GM19397 (cell line): ENCODE measurements around the gene BUD31.
"Not testable (repeated sequence)": the region's sequence is repeated elsewhere in the genome, so short reads cannot be mapped to it uniquely, and the experiment has no call there.

Source experiments
- ATAC-seq: cut with Tn5 transposase; IDR thresholded peaks from one replicate; pipeline ENCODE4 v1.9.1; 2021; ENCODE audit warnings: mild to moderate bottlenecking, moderate library complexity; ENCODE audit not compliant: unreplicated experiment

The BUD31 gene

DNA sequence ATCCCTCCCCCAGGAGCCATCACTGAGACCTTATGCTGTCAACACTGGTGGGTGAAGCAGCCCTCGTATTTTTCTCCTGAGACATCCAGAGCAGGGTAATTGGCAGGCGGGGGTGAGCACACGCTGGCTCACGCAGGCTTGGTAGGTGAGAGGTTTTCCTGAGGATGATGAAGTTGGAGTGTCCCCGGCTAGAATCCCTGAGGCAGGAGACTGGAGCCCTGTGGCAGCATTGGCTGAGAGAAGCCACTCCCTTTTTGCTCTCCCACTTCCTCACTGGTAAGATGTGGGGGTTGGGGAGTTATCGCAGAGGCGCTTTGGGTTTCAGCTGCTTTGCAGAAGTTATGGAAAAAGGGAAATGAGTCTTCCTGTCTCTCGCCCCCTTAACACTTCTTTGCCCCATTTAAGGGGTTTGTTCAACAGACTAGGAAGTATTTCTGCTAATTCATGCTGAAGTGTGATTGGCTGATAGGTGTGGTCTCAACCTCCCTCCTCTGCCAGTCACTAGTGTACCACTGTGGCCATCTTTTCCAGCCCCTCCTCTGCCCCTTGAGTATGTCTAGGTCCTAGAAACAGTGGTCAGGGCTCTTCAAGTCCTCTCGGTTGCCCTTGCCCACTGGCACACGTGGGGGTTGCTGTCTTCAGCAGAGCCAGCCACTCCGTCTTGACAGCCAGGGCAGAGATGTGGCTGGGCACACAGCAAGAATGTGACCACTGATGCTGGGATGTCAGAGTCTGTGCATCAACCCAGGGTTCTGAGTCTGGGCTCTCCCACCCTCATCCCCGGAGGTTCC is 28.5 kb upstream of the BUD31 start:
- peak; percentile 33 for ATAC-seq

DNA sequence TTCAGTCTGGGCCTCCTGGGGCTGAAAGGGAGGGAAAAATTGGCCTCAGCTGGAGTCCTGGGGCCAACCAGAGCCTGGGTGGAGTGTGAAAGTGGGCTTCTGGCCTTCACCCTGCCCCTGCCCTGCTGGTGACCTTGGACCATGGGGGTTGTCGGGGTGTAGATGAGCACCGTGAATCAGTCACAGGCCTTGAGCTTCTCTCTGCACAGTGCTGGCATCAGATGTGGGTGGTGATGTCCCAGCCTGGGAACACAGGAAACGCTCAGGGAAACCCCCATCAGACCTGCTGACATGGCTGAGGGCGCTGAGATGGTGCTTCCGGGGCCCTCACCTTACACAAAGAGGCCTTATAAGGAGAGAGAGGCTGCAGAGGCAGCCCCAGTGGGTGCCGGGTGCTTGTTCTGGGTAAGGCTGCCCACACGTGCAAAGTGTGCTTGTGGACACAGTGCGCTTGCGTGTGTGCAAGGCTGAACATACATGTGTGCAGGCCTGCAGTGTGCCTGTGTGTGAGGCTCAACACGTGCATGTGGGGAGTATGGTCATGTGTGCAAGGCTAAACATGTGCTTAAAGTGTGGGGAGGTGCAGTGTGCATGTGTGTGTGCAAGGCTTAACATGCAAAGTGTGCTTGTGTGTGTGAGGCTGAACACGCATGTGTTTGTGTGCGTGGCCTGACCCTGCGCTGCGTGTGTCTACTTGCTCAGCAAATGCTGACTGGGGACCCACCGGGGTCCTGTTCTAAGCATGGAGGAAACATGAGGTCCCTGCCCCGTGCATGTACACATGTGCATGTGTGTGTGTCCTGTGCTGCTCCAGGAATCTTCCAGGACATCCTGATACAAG is 27.7 kb upstream of the BUD31 start:
- peak; percentile 84 for ATAC-seq

DNA sequence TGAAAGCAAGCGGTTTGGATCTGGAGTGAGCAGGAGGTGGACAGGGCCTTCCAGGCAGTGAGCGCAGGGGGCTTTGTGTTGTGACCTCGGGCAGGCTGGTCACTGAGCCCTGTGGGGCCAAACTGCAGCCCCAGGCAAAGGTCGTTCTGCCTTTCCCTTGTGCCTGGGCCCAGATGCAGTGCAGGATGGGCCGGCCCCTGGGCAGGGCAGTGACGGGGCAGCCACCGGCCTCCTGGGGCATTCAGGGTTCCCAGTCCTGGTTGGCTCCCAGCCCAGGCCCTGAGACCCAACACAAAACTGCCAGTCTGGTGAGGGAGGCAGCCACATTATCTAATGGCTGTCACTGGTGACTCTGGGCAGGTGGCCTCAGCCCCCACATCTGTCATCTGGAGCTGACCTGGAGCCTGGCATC is 27.1 kb upstream of the BUD31 start:
- no peak for ATAC-seq

DNA sequence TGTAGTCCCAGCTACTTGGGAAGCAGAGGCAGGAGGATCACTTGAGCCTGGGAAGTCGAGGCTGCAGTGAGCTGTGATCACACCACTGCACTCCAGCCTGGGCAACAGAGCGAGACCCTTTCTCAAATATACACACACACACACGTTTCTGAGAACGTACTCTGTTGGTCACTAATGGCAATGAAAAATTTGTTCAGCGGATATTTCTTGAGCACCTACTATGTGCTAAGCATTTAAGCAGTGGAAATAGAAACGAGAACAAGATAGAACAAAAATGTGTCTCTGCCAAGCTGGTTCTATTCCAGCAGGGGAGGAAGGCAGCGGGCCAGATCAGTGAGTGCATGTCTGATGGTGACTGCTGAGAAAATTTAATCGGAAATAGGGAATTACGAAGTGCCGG is 25.6 kb upstream of the BUD31 start:
- no peak for ATAC-seq

DNA sequence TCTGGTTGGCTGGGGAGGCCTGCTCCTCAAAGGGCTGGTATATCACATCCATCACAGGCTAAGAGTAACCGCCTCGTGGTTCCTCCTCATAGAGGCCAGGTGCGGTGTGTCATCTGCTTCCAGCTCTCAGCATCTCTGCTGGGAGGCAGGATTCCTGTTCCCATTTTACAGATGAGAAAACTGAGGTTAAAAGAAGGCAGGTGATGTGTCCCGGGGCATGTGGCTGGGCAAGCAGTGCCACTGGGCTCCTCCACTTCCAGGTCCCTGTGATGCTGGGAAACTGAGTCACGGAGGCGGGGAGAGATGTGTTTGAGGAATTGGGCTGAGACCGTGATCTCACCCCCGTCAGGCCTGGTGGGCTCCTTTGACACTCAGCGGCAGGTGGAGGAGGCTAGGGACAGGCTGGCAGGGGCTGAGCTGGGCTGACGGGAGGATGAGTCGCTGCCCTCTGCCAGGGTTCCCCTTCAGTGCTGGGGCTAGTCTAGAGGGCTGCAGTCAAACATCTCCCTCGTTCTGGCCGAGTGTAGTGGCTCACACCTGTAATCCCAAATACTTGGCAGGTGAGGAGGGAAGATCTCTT is 24.9 kb upstream of the BUD31 start:
- ATAC-seq = no peak

DNA sequence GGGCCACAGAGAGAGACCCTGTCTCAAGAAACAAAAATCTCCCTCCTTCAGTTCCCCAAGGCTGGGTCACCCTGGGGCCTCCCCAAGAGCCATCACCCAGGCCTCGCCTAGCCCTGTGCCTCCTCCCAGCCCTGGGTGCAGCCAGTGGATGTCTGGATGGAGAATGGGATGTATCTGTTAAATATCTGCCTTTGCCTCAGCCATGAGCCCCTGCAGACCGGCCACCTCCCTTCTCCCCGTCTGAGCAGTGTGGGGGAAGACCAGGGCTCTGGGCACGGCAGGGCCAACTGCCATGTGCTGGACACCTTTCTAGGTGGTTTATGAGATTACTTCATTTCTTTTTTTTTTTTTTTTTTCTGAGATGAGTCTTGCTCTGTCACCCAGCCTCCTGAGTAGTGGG is 24.2 kb upstream of the BUD31 start:
- ATAC-seq = no peak

DNA sequence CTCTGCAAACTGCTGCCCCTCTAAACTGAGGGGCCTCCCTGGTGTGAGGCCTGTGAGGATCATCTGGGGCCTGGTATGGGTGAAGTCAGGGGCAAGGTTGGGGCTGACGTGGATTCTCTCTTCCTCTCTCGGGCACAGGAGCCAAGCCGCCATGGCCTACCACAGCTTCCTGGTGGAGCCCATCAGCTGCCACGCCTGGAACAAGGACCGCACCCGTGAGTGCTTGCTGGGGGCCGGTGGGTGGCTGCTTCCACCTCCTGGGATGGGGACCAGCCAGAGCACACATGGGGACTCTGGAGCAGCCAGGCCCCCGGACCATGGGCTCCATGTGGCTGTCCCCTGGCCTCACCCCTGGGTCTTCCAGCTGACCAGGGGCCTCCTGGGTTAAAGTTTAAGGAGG is 23.2 kb upstream of the BUD31 start:
- ATAC-seq = no peak

DNA sequence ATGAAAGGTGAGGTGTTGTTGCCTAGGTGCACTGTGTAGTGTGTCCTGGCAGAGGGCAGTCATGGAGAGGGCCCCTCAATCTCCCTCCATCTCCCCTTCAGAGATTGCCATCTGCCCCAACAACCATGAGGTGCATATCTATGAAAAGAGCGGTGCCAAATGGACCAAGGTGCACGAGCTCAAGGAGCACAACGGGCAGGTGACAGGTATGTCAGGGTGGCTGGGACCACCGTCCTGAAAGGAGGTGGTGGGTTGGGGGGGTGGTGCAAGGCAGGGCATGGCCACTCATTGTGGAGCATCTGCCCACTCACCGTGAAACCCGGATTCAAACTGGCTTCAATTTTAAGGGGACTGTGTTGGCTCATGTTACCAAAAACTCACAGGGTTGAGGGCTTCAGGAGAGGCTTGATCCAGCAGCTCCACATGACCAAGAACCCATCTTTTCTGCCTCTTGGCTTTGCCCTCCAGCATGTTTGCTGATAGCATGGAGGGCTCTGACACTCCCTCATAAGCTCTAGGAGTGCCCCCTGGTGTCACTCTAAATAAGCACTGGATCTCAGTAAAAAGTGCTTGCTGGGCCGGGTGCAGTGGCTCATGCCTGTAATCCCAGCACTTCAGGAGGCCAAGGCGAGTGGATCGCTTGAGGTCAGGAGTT is 22.1 kb upstream of the BUD31 start:
- ATAC-seq = no peak

DNA sequence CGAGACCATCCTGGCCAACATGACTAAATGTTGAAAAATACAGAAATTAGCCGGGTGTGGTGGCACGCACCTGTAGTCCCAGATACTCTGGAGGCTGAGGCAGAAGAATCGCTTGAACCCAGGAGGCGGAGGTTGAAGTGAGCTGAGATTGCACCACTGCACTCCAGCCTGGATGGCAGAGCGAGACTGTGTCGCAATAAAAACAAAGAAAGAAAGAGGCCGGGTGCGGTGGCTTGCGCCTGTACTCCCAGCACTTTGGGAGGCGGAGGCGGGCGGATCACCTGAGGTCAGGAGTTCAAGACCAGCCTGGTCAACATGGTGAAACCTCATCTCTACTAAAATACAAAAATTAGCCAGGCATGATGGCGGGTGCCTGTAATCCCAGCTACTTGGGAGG is 21.5 kb upstream of the BUD31 start:
- ATAC-seq = not testable (repeated sequence)

DNA sequence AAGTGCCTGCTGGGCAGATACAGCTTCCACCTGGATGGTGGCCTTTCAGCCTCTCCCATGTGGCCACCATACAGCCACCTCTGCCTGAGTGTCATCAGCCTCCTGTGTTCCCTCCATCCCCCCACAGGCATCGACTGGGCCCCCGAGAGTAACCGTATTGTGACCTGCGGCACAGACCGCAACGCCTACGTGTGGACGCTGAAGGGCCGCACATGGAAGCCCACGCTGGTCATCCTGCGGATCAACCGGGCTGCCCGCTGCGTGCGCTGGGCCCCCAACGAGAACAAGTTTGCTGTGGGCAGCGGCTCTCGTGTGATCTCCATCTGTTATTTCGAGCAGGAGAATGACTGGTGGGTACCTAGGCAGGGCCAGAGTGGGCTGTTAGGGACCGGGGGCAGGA is 20.9 kb upstream of the BUD31 start:
- no peak for ATAC-seq

DNA sequence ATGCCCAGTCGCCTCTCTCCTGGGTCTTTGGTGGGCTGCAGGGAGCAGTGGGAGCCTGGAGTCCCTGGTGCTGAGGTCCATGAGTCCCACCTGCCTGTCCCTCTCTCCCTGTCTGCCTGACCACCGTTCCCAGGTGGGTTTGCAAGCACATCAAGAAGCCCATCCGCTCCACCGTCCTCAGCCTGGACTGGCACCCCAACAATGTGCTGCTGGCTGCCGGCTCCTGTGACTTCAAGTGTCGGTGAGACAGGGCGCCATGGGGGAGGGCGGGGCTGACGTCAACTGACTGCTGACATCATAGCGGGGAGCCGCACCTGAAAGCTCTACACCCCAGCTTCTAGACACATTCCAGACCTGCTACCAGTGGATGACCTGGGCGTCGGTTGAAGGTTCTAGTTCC is 19.0 kb upstream of the BUD31 start:
- no peak for ATAC-seq

DNA sequence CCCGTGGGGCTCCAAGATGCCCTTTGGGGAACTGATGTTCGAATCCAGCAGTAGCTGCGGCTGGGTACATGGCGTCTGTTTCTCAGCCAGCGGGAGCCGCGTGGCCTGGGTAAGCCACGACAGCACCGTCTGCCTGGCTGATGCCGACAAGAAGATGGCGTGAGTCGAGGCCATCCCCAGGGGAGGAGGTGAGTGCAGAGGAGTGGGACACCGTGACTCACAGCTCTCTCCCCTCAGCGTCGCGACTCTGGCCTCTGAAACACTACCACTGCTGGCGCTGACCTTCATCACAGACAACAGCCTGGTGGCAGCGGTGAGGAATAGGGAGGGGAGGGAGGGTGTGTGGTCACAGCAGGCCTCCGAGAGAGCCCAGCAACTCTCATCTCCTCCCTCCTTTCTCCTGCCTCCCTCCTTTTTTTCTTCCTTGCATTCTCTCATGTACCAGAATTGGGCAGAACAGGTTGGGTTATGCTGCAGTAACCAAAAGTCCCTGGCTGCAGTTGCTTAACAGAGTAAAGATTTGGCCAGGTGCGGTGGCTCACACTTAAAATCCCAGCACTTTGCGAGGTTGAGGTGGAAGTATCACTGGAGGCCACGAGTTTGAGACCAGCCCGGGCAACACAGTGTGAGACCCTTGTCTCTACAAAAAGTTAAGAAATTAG is 17.7 kb upstream of the BUD31 start:
- no peak for ATAC-seq

DNA sequence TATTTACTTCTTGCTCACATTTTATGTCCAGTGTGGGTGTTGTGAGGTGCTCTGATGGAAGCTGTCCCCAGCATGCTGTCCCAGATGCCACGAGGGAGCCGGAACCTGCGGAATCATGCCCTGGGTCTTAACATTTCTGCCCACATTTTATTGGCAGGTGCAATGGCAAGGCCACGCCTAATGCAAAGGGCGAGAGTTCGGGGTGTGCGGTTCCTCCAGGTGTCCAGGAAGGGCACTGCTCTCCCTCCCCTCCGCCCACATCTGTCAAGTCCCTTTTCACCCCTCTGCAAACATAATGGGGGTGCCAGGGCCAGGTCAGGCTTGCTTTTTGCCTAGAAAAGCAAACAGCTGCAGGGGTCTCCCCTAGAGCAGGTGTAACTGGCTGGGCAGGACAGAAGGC is 16.7 kb upstream of the BUD31 start:
- ATAC-seq = no peak

DNA sequence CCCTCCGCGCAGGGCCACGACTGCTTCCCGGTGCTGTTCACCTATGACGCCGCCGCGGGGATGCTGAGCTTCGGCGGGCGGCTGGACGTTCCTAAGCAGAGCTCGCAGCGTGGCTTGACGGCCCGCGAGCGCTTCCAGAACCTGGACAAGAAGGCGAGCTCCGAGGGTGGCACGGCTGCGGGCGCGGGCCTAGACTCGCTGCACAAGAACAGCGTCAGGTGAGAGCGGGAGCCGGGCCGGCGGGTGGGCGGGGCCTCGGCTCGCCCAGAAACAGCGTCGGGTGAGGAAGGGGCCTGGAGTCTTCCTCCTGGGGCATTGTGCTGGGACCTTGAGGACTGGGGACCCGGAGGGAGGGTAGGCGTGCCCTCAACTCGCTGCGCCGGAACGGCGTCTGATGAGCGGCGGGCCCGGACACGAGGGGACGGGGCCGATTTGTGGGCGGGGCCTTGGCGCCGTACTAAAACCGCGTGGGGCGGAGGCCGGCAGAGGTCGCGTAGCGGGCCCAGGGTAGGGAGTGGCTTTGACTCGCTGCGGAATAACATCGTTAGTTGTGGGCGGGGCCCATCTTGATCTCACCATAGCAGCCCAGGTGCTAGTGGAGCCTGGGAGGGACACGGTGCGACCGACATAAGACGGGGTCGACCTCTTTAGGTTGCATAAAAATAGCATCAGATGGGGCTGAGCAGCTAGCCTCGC is 16.0 kb upstream of the BUD31 start:
- ATAC-seq = no peak

DNA sequence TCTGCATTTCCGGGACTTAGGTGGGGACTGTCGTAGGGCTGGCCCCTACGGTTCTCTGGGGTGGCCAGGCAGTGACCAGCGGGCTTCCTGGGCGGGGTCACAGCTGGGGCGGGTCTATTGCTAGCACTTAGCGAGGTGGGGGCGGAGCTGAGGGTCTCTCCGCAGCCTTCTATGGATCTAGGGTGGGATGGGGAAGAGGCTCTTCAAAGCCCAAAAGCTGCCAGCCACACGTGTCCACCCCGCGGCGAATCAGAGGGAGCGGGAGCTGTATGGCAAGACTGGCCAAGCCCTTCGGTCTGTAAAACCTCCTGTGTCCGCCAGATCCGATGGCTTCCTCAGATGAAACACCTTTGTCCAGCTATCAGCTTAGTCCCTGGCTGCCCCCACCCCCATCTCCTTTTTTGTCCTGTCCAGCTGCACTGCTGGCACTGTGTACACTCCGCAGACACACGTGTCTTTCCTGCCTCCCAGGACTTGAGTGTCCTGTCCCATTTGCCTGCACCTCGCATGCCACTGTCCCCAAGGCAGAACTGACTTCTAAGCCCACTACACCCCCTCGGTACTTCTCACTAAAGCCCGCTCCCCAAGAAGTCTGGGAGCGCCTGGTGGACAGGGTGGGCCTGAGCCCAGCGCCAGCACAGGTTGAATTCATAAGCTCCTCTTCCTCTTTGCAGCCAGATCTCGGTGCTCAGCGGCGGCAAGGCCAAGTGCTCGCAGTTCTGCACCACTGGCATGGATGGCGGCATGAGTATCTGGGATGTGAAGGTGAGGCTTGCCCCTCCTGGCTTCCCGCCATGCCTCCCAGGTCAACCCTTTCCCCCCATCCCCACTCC is 15.2 kb upstream of the BUD31 start:
- ATAC-seq = no peak

DNA sequence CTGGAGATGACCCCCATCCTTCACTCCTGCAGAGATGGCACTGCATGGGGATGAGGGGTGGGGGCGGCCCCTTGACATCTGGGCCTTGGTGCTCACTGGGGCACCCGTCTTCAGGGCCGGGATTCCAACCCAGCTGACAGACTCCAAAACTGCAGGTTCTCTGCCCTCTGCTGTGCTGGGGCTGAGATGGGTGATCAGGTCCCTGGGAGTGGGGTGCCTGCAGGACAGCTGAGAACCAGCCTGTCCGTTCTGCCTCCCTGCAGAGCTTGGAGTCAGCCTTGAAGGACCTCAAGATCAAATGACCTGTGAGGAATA is 14.6 kb upstream of the BUD31 start:
- ATAC-seq = no peak

DNA sequence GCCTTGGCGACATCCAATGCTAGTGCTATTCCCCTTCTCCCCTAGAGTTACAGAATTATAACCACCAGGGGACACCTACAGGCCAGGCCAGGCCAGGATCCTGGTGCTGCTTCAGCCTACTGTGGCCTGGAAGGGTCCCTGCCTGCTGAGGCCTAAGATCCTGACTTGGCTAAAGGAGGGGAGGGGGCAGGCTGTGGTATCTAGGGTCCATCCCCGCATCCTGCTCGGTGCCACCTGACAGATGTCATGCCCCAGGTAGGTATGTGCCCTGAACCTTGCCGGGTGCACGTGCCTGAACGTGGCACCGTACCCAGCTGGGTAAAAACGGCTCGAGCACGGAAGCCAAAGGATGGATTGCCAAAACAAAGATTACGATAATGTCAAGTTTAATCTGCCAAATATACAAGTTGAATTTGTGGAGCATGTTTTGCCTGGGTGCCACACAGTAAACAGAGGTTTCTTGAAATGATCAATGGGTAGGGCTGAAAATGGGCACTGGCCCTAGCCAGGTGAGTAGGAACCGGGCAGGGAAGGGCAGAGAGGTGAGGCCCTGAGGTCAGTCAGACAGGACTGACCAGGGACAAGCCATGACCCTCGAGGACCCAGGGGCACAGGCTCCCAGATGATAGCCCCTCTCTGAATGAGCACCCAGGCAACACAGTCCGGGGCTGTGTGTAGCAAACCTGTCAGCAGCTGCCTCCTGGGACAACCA is 13.0 kb upstream of the BUD31 start:
- ATAC-seq = no peak

DNA sequence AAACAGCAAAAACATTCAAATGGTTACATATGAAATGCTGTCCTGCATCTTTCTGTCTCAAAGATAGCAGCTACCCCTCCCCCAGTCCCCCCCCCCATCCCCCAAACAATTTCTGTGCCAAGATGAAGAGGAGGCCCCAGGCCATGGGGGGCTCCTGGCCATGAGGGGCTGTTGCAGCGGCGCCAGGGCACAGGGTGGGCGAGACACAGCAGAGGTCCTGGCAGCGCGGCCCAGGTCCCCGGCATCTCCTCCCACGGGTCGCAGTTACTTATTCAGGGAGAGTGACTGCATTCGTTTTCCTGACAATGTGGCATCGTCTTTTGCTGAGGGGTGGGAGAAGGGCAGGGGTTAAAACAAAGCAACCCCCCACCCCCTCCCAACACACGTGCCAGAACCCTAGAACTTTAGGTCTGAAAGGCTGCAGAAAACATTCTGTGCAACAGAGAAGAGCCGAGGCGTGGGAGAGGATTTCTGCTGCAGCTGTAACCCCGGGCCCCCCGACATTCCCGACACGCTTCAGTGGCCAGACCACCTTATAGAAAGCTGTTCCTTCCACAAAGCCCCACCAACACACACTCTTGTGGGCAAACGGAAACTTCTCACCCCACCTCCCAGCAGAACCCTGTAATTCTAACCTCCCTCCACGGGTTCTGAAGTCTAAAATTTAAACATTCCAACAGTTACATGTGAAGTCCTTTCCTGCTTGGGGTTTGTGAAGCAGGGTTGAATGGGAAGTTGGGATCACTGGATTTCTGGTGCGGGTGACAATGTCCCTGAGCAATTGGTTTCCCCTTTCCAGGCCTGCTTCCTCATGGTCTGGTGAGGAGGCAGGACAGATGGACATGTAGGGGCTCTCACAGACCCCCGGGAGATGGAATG is 12.1 kb upstream of the BUD31 start:
- ATAC-seq = no peak
